Stimulated activated CD4-positive, alpha-beta T cell treated with anti-CD3 and anti-CD28 coated beads, Interleukin-1b, Interleukin-23, amount 100 ng/mL, for 24 hours (primary cell): ENCODE measurements around the gene LHPP.
A peak's percentile ranks its signal among the peaks of the same experiment; 100 is the strongest.

Experiments
- DNase-seq, 4 experiments: peaks; one replicate each; pipeline ENCODE4 v3.0.0-alpha.2; 2020; ENCODE audit warnings: low read depth in 4 of 4, low spot score in 1 of 4

LHPP gene

GRCh38 chr10:124520558-124521428 is 59.2 kb downstream of the LHPP start:
- DNase-seq, result no peak

- no peak for DNase-seq
These were observed 59.8 kb downstream of the LHPP start for GRCh38 chr10:124521429-124521871.

GRCh38 chr10:124522131-124522932 is 60.7 kb downstream of the LHPP start:
- no peak for DNase-seq

- DNase-seq, result no peak
These were observed 61.6 kb downstream of the LHPP start for GRCh38 chr10:124522933-124523871.

GRCh38 chr10:124523901-124524300 is 62.3 kb downstream of the LHPP start:
- no peak for DNase-seq

- no peak for DNase-seq
These were observed 63.5 kb downstream of the LHPP start for GRCh38 chr10:124524991-124525653.

- no peak for DNase-seq
These were observed 64.4 kb downstream of the LHPP start for GRCh38 chr10:124525751-124526600.

- no peak for DNase-seq
These were observed 65.1 kb downstream of the LHPP start for GRCh38 chr10:124526621-124527267.

- no peak for DNase-seq
These were observed 66.3 kb downstream of the LHPP start for GRCh38 chr10:124527874-124528395.

- no peak for DNase-seq
These were observed 68.1 kb downstream of the LHPP start for GRCh38 chr10:124529661-124530214.

- DNase-seq, result peak; percentile 69 to 78 (median 78)
These were observed 68.6 kb downstream of the LHPP start for GRCh38 chr10:124530215-124530665.

GRCh38 chr10:124530816-124531215 is 69.2 kb downstream of the LHPP start:
- DNase-seq, result no peak

- DNase-seq, result no peak
These were observed 70.6 kb downstream of the LHPP start for GRCh38 chr10:124532106-124532641.

GRCh38 chr10:124532788-124533187 is 71.2 kb downstream of the LHPP start:
- DNase-seq, result no peak

- DNase-seq, result no peak
These were observed 71.6 kb downstream of the LHPP start for GRCh38 chr10:124533266-124533665.

- no peak for DNase-seq
These were observed 72.7 kb downstream of the LHPP start for GRCh38 chr10:124534231-124534798.

- no peak for DNase-seq
These were observed 73.4 kb downstream of the LHPP start for GRCh38 chr10:124534826-124535601.
